T-helper 2 cell treated with Interferon-gamma antibody and Interleukin-4, amounts not matched to agents 100 ng/mL and 5 ng/mL, for 36 hours (primary cell): Measurements from ENCODE around the gene SCT. TPM values are rescaled to one million over a fixed set of nuclear protein-coding genes. Genes with fewer than 3 reads are reported as not detected.

Source experiments
- intact Hi-C: fragments of 100-400 bp; cut with micrococcal nuclease; formaldehyde crosslinking; loops from one replicate; pipeline ENCODE4 v1.15.1; 2023
- total RNA-seq: library from RNA; stranded (reverse); gene quantifications from 2 replicates; pipeline ENCODE4 v1.2.3, GENCODE V29; 2022

SCT gene
- total RNA-seq, 1 donor from 2014 or later: not detected

GRCh38 chr11:611001-611996 is 15.7 kb downstream of the SCT start:
- intact Hi-C loops: loop anchor here (10.0 kb wide), 1 partner anchor 114 kb away; no protein-coding TSS in a partner anchor

DNA sequence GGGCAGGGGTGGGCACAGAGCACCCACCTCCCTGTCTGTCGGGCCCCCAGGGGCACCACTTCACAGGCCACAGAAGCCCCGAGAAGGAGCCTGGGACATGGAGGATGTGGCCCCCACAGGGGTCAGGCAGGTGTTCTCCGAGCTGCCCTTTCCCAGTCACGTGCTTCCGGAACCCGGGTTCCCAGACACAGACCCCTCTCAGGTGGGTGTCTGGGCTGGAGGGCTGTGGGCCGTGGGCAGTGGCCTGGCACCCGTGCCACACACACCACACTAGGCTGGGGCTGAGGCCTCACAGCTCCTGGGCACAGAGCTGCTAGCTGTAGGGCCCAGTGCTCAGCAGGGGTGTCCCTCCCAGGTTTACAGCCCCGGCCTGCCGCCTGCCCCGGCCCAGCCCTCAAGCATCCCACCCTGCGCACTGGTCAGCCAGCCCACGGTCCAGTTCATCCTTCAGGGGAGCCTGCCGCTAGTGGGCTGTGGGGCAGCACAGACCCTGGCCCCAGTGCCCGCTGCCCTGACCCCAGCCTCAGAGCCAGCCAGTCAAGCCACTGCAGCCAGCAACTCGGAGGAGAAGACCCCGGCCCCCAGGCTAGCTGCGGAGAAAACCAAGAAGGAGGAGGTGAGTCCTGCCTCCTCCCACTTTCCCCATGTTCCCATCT is 16.7 kb downstream of the SCT start:
- intact Hi-C loops: loop anchor here (10.0 kb wide), 1 partner anchor 115 kb away; no protein-coding TSS in a partner anchor

- intact Hi-C loops: no loop called here
These were observed 17.6 kb downstream of the SCT start for GRCh38 chr11:609341-609811.

DNA sequence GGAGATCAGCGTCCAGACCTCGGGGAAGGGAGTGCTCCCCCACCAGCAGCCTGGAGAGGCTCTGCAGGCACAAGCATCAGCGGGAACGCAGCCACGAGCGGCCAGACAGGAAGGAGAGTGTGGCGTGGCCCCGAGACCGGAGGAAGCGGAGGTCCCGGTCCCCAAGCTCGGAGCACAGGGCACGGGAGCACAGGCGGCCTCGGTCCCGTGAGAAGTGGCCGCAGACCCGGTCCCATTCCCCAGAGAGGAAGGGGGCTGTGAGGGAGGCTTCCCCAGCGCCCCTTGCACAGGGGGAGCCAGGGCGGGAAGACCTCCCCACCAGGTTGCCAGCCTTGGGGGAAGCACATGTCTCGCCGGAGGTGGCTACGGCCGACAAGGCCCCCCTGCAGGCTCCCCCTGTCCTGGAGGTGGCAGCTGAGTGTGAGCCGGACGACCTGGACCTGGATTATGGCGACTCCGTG is 18.2 kb downstream of the SCT start:
- intact Hi-C loops: no loop called here

DNA sequence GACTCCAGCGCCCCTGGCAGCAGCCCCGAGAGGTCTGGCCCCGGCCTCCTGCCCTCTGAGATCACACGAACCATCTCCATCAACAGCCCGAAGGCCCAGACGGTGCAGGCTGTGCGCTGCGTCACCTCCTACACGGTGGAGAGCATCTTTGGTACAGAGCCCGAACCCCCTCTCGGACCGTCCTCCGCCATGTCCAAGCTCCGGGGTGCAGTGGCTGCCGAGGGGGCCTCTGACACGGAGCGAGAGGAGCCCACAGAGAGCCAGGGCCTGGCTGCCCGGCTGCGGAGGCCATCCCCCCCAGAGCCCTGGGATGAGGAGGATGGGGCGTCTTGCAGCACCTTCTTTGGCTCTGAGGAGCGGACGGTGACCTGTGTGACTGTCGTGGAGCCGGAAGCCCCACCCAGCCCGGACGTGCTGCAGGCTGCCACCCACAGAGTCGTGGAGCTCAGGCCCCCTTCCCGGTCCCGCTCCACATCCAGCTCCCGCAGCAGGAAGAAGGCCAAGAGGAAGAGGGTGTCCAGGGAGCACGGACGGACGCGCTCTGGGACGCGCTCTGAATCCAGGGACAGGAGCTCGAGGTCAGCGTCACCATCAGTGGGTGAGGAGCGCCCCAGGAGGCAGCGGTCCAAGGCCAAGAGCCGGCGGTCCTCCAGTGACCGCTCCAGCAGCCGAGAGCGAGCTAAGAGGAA is 18.9 kb downstream of the SCT start:
- intact Hi-C loops: no loop called here

- intact Hi-C loops: no loop called here
These were observed 19.8 kb downstream of the SCT start for GRCh38 chr11:607020-607780.

- intact Hi-C loops: no loop called here
These were observed 20.7 kb downstream of the SCT start for GRCh38 chr11:606245-606644.

GRCh38 chr11:605286-606129 is 21.5 kb downstream of the SCT start:
- intact Hi-C loops: no loop called here

DNA sequence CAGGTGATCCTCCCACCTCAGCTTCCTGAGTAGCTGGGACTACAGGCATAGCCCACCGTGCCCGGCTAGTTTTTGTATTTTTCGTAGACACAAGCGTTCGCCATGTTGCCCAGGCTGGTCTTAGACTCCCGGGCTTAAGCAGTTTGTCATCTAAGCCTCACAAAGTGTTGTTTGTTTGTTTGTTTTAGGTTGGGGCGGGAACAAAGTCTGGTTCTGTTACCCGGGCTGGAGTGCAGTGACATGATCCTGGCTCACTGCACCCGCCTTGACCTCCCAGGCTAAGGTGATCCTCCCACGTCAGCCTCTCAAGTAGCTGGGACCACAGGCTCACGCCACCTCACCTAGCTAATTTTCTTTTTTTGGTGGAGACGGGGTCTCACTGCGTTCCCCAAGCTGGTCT is 23.8 kb downstream of the SCT start:
- intact Hi-C loops: no loop called here

- intact Hi-C loops: no loop called here
These were observed 25.3 kb downstream of the SCT start for GRCh38 chr11:601573-602245.

- intact Hi-C loops: no loop called here
These were observed 28.8 kb downstream of the SCT start for GRCh38 chr11:598005-598680.

- intact Hi-C loops: no loop called here
These were observed 29.7 kb downstream of the SCT start for GRCh38 chr11:597166-597725.

DNA sequence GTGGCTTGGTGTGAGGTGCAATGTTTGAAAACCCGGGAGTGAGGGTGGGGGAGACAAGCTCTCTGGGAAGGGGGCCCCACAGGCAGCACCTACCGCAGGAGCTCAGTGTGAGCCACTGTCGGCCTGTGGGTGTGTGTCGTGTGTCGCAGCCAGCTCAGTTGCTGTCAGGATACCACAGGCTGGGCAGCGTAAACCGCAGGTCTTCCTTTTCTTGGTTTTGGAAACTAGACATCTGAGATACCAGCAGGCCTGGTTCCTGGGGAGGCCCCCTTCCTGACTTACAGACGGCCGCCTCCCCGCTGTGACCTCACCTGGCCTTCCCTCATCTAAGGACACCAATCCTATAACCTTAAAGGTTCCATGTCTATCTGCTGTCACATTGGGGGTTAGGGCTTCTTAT is 30.6 kb downstream of the SCT start:
- intact Hi-C loops: no loop called here

DNA sequence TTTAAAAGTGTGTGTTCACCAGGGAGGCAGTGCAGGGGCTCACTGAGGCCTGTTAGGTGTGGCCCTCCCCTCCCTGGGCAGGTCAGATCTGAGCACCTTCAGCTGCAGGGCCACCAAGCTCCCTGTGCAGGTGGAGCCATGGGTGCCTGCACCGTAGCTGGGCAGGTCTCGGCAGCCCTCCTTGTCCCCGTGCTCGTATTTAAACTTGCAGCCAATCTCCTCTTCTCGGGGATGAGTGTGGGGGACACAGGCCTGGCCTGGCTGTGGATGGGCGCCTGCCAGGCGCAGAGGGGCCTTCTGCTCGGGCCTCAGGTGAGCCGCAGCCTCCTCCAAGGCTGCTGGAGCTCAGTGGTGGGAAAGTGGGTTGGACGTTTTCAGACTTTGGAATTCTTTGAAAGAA is 31.6 kb downstream of the SCT start:
- intact Hi-C loops: no loop called here

DNA sequence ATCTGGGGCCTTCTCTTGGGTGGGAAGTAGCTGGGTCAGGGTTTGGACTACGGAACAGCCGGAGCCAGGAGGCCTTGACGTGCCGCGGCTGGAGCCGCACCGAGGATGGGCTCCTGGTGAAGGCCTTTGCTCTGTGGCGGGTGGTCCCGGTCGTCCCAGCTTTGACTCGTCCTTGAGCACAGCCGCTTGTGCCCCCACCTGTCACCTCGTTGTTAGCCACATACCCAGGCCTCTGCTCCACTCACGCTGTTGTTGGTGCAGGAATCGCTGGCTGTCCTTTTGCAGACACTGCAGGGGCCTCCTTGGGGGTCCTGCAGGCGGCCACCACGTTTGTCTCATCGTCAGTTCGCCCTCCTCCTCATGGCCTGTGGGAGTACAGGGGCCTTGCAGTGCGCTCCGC is 33.6 kb downstream of the SCT start:
- intact Hi-C loops: no loop called here

DNA sequence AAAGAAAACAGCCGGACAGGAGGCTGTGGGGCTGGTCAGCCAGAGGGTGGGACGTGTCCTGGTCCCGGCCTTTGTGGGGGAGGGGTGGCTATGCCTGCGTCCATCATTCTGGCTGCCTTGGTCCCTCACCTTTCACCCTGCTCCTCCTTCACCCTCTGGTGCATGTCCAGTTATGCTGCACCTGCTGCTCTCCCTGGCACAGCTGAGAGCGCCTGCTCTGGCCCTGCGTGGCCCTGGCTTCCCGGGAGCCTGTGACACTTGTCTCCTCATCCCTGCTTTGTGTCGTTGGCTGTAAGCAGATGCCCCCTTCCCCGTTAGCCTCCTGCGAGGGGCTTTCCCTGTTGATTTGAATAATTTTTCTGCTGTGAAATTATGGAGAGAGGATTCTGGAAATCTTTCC is 34.1 kb downstream of the SCT start:
- intact Hi-C loops: no loop called here

GRCh38 chr11:592501-592900 is 34.5 kb downstream of the SCT start:
- intact Hi-C loops: no loop called here

- intact Hi-C loops: no loop called here
These were observed 36.0 kb downstream of the SCT start for GRCh38 chr11:590997-591396.
